VCaP (cell line): ENCODE data around the gene FMO1.

Experiments
- H3K27ac ChIP-seq: fragments of 450-650 bp; 2 replicates; pipeline ENCODE4 v1.5.1; 2017
- CTCF ChIP-seq: fragments of 450-650 bp; conservative IDR thresholded peaks from 2 replicates; pipeline ENCODE4 v1.5.1; 2017; ENCODE audit warnings: mild to moderate bottlenecking, moderate library complexity

The FMO1 gene

GRCh38 chr1:171248302-171248701, at the start of gene FMO1:
Gene FMO1, plus strand, starts transcription at chr1:171248494. Its CDS starts 9,594 bp downstream, at chr1:171258088.
- no peak for TF ChIP-seq CTCF
- H3K27ac ChIP-seq: no peak within 1 kb of the TSS

DNA sequence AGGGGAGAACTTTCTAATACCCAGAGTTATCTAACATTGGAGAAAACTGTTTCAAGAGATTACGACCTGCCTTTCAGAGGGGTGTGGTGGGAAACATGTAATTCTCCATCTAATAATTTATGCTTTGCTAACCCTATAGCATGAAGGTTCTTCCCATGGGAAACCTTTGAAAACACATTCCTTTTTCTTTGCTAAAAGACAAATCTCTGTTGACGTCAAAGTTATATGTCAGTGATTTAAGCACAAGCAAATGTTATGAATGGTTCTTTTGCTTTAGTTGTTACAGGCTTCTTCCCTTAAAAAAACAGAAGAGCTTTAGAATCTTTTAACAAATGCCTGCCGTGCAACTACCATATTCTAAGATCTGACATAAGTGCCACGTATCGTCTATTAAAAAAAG, 44.0 kb upstream of the FMO1 start:
- no peak for TF ChIP-seq CTCF
- H3K27ac ChIP-seq: no peak overlapping the region

DNA sequence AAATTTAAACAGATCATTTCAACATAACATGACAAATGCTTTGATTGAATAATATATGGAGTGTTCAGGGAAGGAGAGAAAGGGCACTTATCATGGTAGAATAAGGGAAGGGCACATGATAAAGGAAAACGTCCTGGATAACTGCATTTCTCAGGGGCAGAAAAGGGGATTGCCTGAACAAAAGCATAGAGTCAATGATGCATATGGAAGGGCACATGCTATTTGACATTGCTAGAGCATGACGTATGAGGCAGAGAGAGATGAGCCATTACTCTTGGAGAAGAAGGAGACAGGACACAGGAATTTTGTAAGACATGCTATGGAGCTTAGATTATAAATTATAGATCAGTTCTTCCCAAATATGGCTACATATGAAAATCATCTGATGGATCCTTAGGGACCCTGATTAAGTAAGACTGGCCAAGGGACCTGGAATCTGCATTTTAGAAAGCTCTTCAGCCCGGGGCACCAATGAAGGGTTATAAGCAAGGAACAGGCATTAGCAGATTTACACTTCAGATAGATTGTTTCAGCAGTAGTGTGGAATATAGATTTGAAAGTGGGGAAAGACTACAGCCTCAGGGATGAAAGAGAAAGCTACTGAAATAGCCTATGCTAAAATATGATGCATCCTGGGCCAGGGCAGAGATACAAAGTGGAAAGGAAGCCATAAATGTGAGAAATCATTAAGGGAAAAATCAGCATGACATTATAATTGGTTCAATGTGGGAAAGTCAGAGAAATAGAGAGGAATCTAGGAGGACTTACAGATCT, 41.9 kb upstream of the FMO1 start:
- no peak overlapping the region for H3K27ac ChIP-seq
- no peak for TF ChIP-seq CTCF

GRCh38 chr1:171206978-171207355, 41.3 kb upstream of the FMO1 start:
- TF ChIP-seq CTCF: no peak
- H3K27ac ChIP-seq: no peak overlapping the region

DNA sequence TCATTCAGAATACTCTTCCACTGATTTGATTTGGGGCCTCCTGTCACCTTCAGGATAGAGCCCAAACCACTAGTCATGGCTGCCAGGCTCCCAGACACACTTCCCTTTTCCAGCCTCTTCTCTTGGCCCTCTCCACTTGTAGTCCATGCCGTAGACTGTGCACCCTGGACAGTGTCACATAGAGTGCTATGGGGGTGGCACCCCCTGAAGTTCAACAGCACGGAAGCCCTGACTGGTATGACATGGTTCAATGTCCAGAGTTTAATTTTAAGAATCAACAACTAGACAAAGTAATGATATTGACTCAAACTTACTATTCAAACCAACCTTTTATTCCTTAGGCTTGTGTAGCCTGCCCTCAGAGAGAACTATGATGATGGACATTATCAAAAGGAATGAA, 40.9 kb upstream of the FMO1 start:
- TF ChIP-seq CTCF: no peak
- no peak overlapping the region for H3K27ac ChIP-seq

- TF ChIP-seq CTCF: no peak
- no peak overlapping the region for H3K27ac ChIP-seq
Observed at GRCh38 chr1:171210355-171210754, 37.9 kb upstream of the FMO1 start.

- H3K27ac ChIP-seq: no peak overlapping the region
- no peak for TF ChIP-seq CTCF
Observed at GRCh38 chr1:171212607-171213351, 35.5 kb upstream of the FMO1 start.
